GM10248 (cell line): ENCODE measurements around the gene ADAMTS15.

Source experiments
- CTCF ChIA-PET: fragments of 300-600 bp; sonication (Branson Sonifier 250); formaldehyde crosslinking; extraction: SDS; loops from one replicate; lab custom pipeline; 2021; ENCODE audit warnings: antibody characterized with exemption; lab: Yijun Ruan, JAX
- POLR2A ChIA-PET: fragments of 350-650 bp; sonication (Branson Sonifier 250); formaldehyde crosslinking; extraction: SDS; loops from one replicate; lab custom pipeline; 2020; ENCODE audit warnings: antibody characterized with exemption; lab: Yijun Ruan, JAX
- DNase-seq: peaks from one replicate; pipeline ENCODE4 v3.0.0; 2012; ENCODE audit errors: extremely low spot score
- CTCF ChIP-seq: IDR thresholded peaks from 2 replicates; pipeline ENCODE4 v1.5.1; 2012; ENCODE audit warnings: mild to moderate bottlenecking, low read depth; ENCODE audit errors: extremely low read depth, missing control alignments, control extremely low read depth

ADAMTS15 gene

GRCh38 chr11:130469181-130469580 is 20.7 kb downstream of the ADAMTS15 start:
- CTCF ChIA-PET: no interaction called here
- POLR2A ChIA-PET: no interaction called here
- TF ChIP-seq CTCF: no peak
- no peak for DNase-seq

DNA sequence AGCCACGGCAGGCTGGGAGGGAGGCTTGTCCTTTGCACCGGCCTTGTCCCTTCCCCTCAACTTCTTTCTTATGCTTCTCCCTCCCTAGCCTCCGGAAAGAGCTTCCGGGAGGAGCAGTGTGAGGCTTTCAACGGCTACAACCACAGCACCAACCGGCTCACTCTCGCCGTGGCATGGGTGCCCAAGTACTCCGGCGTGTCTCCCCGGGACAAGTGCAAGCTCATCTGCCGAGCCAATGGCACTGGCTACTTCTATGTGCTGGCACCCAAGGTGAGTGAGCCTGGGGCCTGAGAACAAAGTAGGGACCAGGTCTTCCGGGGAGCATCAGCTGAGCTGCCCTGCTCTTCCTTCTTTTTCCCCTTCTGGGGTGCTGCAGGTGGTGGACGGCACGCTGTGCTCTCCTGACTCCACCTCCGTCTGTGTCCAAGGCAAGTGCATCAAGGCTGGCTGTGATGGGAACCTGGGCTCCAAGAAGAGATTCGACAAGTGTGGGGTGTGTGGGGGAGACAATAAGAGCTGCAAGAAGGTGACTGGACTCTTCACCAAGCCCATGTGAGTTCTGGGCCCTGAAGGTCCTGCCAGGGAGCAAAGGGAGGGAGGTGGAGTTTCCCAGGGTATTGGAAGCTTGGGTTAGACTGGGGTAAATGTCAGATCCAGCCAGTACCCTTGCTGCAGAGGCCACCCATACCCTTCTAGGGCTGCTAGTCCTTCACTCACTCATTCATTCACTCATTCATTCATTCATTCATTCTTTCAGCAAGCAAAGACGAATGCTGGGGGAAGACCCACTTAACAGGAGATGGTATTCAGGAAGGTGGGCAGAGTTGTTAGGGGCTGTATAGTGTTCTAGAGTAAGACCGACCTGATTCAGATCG is 22.6 kb downstream of the ADAMTS15 start:
- TF ChIP-seq CTCF: no peak
- ChIA-PET CTCF (interaction anchor here (1.3 kb wide), 1 partner anchor 36 kb away, joined by 3 read pairs; no protein-coding TSS in a partner anchor), POLR2A (no interaction called here)
- DNase-seq: no peak

DNA sequence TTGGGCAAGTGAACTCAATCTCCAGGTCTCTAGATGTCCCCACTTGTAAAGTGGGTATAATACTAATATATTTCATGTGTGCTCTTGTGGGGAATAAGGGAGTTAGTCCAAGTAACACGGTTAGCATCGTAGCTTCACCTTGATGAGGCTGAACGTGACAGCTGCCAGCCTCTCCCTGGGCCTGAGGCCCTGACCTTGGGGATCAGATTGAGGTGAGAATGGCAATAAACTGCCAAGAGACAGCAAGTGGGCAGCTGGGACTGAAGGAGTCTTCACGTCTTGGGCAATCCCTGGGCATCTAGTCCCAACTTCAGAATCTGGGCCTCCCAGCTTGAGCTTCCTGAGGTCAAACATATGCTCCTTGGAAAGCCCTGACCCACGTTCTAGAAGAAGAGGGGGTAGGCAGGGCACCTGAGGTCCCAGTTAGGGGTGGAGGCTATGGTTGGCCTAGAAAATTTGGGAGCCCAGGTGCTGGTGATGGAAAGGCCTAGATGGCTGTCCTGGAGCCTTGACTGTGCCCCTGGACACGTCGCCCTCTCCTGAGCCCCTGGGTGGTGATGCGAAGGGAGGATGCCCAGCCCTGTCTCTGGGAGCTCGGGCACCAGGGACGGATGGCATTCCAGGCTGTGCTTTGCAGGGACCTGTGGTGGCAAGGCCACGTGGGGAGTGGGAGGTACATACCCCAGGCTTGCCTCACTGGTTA is 23.4 kb downstream of the ADAMTS15 start:
- no peak for DNase-seq
- POLR2A ChIA-PET: no interaction called here
- no peak for TF ChIP-seq CTCF
- CTCF ChIA-PET: no interaction called here

GRCh38 chr11:130472434-130472961 is 24.1 kb downstream of the ADAMTS15 start:
- CTCF ChIA-PET: no interaction called here
- POLR2A ChIA-PET: no interaction called here
- TF ChIP-seq CTCF: no peak
- DNase-seq: no peak

DNA sequence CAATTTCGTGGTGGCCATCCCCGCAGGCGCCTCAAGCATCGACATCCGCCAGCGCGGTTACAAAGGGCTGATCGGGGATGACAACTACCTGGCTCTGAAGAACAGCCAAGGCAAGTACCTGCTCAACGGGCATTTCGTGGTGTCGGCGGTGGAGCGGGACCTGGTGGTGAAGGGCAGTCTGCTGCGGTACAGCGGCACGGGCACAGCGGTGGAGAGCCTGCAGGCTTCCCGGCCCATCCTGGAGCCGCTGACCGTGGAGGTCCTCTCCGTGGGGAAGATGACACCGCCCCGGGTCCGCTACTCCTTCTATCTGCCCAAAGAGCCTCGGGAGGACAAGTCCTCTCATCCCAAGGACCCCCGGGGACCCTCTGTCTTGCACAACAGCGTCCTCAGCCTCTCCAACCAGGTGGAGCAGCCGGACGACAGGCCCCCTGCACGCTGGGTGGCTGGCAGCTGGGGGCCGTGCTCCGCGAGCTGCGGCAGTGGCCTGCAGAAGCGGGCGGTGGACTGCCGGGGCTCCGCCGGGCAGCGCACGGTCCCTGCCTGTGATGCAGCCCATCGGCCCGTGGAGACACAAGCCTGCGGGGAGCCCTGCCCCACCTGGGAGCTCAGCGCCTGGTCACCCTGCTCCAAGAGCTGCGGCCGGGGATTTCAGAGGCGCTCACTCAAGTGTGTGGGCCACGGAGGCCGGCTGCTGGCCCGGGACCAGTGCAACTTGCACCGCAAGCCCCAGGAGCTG is 24.8 kb downstream of the ADAMTS15 start:
- CTCF ChIA-PET: no interaction called here
- DNase-seq: no peak
- no peak for TF ChIP-seq CTCF
- POLR2A ChIA-PET: no interaction called here
